Ascending aorta (tissue), 2 donors: ENCODE results near the gene TFPI. TPM values are rescaled to one million over a fixed set of nuclear protein-coding genes. Genes with fewer than 3 reads are reported as not detected.
"Not testable (repeated sequence)": the region's sequence is repeated elsewhere in the genome, so short reads cannot be mapped to it uniquely, and the experiment has no call there.

Experiments
- DNase-seq, 2 donors: peaks; one replicate each; pipeline ENCODE4 v3.0.0-alpha.2; 2019; ENCODE audit warnings: low spot score in 2 of 2
- H3K27ac ChIP-seq, 2 donors: fragments of 200-600 bp; sonication (generic); one replicate each; pipeline ENCODE4 v1.5.1; 2016 to 2017; ENCODE audit warnings: mild to moderate bottlenecking in 1 of 2
- H3K27me3 ChIP-seq: fragments of 200-600 bp; sonication (generic); one replicate; pipeline ENCODE4 v1.5.1; 2017
- H3K36me3 ChIP-seq, 2 donors: fragments of 200-600 bp; sonication (generic); one replicate each; pipeline ENCODE4 v1.5.1; 2016
- H3K4me1 ChIP-seq, 2 donors: fragments of 200-600 bp; sonication (generic); one replicate each; pipeline ENCODE4 v1.5.1; 2016 to 2017; ENCODE audit warnings: mild to moderate bottlenecking in 1 of 2
- H3K4me3 ChIP-seq, 2 donors: fragments of 200-600 bp; sonication (generic); one replicate each; pipeline ENCODE4 v1.5.1; 2016 to 2017; ENCODE audit warnings: mild to moderate bottlenecking in 1 of 2
- H3K9me3 ChIP-seq, 2 donors: fragments of 200-600 bp; sonication (generic); one replicate each; pipeline ENCODE4 v1.5.1; 2016
- intact Hi-C: fragments of 100-400 bp; cut with DNase I; formaldehyde crosslinking; loops from one replicate; pipeline ENCODE4 v1.15.1; 2023
- total RNA-seq: library from RNA; depleted of rRNA; stranded (reverse); fragments of >200 nt; gene quantifications from one replicate; pipeline ENCODE4 v1.1.0, GENCODE V29; 2016
- TF ChIP-seq, protein P1 (sequence below), 3 experiments: fragments of 200-600 bp in 2 of 3; fragments of 450-650 bp in 1 of 3; sonication (generic) in 2 of 3; IDR thresholded peaks; one replicate each; pipeline ENCODE4 v1.5.1; 2016 to 2019; ENCODE audit warnings: antibody characterized with exemption in 3 of 3, mild to moderate bottlenecking in 1 of 3, moderate library complexity in 1 of 3

The TFPI gene
- total RNA-seq, 1 donor from 2014 or later = 85.6 TPM

DNA sequence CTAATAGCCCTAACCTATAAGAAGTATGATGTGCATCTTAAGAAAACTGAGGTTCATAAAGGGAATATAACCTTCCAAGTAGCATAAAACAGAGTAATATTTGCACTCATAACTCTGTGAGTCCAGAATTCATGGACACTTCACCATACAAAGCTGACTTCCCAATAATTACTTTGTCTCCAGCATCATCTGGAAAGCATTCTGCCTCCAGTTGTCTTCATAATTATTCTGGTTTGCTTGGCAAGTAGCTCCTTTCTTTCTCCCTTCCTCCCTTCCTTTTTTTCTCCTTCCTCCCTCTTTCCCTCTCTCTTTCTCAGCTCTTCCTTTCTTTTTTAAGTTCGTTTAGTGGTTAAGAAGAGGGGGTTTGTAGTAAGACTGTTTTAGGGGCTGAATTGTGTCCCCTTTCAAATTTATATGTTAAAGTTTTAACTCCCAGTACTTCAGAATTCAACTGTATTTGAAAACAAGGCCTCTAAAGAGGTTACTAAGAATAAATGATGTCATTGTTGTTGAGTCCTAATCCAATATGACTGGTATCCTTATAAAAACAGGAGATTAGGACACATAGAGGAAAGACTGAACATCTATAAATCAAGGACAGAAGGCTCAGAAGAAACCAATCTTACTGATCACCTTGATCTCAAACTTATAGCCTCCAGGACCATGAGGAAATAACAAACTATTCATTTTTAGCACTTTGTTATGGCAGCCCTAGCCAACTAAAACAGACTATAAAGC lies 28.9 kb downstream of the TFPI start:
- intact Hi-C loops = no loop called here
- peak overlapping the region in 1 of 2 donors; percentile 36 for H3K27ac ChIP-seq
- DNase-seq = no peak

DNA sequence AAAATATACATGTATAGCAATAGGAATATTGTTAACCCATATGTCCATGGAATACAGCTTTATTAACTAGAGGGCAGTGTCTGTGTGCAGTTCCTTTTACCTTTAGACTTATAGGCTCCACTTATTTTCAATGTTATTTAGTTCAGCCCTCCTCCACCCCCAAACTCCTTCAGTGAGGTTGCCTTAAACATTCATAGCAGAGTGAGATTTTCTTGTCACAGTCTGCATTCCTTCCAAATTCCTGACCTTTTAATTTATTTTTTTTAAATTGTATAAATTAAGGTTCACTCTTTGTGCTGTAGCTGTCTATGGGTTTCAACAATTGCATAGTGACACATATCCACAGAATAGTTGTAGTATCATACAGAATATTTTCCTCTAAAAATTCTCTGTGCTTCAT lies 30.9 kb downstream of the TFPI start:
- H3K36me3 ChIP-seq = peaks cover 5 to 15% of the 10 kb centered on the region in 2 donors
- no peak overlapping the region for H3K27ac ChIP-seq
- intact Hi-C loops = no loop called here
- DNase-seq = no peak
- TF ChIP-seq, protein P1, sequence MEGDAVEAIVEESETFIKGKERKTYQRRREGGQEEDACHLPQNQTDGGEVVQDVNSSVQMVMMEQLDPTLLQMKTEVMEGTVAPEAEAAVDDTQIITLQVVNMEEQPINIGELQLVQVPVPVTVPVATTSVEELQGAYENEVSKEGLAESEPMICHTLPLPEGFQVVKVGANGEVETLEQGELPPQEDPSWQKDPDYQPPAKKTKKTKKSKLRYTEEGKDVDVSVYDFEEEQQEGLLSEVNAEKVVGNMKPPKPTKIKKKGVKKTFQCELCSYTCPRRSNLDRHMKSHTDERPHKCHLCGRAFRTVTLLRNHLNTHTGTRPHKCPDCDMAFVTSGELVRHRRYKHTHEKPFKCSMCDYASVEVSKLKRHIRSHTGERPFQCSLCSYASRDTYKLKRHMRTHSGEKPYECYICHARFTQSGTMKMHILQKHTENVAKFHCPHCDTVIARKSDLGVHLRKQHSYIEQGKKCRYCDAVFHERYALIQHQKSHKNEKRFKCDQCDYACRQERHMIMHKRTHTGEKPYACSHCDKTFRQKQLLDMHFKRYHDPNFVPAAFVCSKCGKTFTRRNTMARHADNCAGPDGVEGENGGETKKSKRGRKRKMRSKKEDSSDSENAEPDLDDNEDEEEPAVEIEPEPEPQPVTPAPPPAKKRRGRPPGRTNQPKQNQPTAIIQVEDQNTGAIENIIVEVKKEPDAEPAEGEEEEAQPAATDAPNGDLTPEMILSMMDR (IDR thresholded peaks at IDR 0.05) = no peak
- H3K4me1 ChIP-seq = peaks cover 0 to 7% of the 10 kb centered on the region in 2 donors
- no peaks in the 10 kb centered on the region for H3K9me3 ChIP-seq
- H3K4me3 ChIP-seq = no peak overlapping the region
- no peaks in the 10 kb centered on the region for H3K27me3 ChIP-seq

More for the DNA sequence above, 28.9 kb downstream of the TFPI start:
- H3K4me3 ChIP-seq = no peak overlapping the region
- TF ChIP-seq, protein P1 (IDR thresholded peaks at IDR 0.05) = no peak
- peaks cover 0 to 2% of the 10 kb centered on the region in 2 donors for H3K36me3 ChIP-seq
- H3K4me1 ChIP-seq = peaks cover 0 to 7% of the 10 kb centered on the region in 2 donors
- H3K9me3 ChIP-seq = no peaks in the 10 kb centered on the region
- H3K27me3 ChIP-seq = no peaks in the 10 kb centered on the region

DNA sequence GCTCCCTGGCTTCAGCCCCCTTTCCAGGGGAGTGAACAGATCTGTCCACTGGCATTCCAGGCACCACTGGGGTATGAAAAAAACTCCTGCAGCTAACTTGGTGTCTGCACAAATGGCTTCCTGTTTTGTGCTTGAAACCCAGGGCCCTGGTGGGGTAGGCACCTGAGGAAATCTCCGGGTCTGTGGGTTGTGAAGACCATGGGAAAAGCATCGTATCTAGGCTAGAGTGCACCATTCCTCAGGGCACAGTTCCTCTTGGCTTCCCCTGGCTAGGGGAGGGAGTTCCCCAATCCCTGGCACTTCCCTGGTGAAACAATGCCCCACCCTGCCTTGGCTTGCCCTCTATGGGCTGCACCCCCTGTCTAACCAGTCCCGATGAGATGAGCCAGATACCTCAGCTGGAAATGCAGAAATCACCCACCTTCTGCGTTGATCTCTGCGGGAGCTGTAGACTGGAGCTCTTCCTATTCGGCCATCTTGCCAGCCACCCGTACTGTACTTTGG lies 34.1 kb downstream of the TFPI start:
- Histone ChIP-seq H3K27ac (no peak overlapping the region), H3K4me1 (no peaks in the 10 kb centered on the region), H3K27me3 (no peaks in the 10 kb centered on the region), H3K4me3 (no peak overlapping the region), H3K9me3 (peaks cover 0 to 8% of the 10 kb centered on the region in 2 donors), H3K36me3 (peaks cover 5 to 15% of the 10 kb centered on the region in 2 donors)
- intact Hi-C loops = no loop called here
- no peak for DNase-seq
- TF ChIP-seq, protein P1 (IDR thresholded peaks at IDR 0.05) = no peak

DNA sequence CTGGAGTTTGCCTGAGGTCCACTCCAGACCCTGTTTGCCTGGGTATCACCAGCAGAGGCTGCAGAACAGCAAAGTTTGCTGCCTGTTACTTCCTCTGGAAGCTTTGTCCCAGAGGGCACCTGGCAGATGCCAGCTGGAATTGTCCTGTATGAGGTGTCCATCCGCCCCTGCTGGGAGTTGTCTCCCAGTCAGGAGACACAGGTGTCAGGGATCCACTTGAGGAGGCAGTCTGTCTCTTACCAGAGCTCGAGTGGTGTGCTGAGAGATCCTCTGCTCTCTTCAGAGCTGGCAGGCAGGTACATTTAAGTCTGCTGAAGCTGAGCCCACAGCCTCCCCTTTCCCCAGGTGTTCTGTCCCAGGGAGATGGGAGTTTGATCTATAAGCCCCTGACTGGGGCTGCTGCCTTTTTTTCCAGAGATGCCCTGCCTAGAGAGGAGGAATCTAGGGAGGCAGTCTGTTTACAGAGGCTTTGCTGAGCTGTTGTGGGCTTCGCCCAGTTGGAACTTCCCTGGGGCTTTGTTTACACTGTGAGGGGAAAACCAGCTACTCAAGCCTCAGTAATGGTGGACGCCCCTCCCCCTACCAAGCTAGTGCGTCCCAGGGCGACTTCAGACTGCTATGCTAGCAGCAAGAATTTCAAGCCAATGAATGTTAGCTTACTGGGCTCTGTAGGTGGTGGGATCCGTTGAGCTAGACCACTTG lies 34.7 kb downstream of the TFPI start:
- H3K36me3 ChIP-seq = peaks cover 5 to 15% of the 10 kb centered on the region in 2 donors
- no peaks in the 10 kb centered on the region for H3K27me3 ChIP-seq
- no peaks in the 10 kb centered on the region for H3K4me1 ChIP-seq
- no peak for DNase-seq
- H3K9me3 ChIP-seq = peaks cover 0 to 8% of the 10 kb centered on the region in 2 donors
- intact Hi-C loops = no loop called here
- H3K4me3 ChIP-seq = no peak overlapping the region
- TF ChIP-seq, protein P1 (IDR thresholded peaks at IDR 0.05) = no peak
- no peak overlapping the region for H3K27ac ChIP-seq

DNA sequence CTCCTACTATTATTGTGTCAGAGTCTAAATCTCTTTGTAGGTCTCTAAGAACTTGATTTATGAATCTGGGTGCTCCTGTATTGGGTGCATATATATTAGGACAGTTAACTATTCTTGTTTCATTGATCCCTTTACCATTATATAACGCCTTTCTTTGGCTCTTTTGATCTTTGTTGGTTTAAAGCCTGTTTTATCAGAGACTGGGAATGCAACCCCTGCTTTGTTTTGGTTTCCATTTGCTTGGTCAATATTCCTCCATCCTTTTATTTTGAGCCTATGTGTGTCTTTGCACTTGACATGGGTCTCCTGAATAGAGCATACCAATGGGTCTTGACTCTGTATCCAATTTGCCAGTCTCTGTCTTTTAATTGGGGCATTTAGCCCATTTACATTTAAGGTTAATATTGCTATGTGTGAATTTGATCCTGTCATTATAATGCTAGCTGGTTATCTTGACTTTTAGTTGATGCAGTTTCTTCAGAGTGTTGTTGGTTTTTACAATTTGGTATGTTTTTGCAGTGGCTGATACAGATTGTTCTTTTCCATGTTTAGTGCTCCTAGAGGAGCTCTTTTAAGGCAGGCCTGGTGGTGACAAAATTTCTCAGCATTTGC lies 36.4 kb downstream of the TFPI start:
- intact Hi-C loops, H3K4me1 ChIP-seq, H3K4me3 ChIP-seq, H3K9me3 ChIP-seq, DNase-seq, H3K27ac ChIP-seq, H3K27me3 ChIP-seq: not testable (repeated sequence)
- H3K36me3 ChIP-seq = peaks cover 5 to 15% of the 10 kb centered on the region in 2 donors

DNA sequence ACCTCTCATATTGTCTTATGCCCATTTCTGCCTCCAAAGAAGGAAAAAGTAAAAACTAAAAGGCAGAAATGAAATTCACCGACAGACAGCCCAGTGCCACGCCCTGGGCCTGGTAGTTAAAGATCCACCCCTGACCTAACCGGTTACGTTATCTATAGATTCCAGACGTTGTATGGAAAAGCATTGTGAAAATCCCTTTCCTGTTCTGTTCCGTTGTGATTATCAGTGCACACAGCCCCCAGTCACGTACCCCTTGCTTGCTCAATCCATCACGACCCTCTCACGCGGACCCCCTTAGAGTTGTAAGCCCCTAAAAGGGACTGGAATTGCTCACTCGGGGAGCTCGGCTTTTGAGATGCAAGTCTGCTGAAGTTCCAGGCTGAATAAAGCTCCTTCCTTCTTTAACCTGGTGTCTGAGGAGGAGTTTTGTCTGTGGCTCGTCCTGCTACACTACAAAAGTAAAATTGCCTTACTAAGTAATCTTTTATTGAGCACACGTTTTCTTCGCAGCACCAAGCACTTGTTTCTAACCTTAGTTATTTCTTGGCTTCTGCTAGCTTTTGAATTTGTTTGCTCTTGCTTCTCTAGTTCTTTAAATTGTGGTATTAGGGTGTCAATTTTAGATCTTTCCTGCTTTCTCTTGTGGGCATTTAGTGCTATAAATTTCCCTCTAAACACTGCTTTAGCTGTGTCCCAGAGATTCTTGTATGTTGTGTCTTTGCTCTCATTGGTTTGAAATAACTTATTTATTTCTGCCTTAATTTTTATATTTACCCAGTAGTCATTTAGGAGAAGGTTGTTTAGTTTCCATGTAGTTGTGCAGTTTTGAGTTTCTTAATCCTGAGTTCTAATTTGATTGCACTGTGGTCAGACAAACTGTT lies 37.4 kb downstream of the TFPI start:
- intact Hi-C loops, H3K9me3 ChIP-seq, DNase-seq, H3K27ac ChIP-seq, H3K4me1 ChIP-seq, H3K27me3 ChIP-seq, H3K4me3 ChIP-seq: not testable (repeated sequence)
- peaks cover 5 to 15% of the 10 kb centered on the region in 2 donors for H3K36me3 ChIP-seq
